ENCODE data around the gene CDK5RAP1. TPM values are rescaled to one million over a fixed set of nuclear protein-coding genes. Genes with fewer than 3 reads are reported as not detected.
A peak's percentile ranks its signal among the peaks of the same experiment; 100 is the strongest.

CDK5RAP1 gene
- total RNA-seq, 1 donor from 2014 or later: 27.4 TPM

GRCh38 chr20:33333616-33334015 is 67.7 kb downstream of the CDK5RAP1 start:
- Histone ChIP-seq H3K27me3 (ENCODE audit: control insufficient read depth, insufficient read depth, low read length) (no peaks in the 10 kb centered on the region), H3K4me3 (ENCODE audit: low read depth, low read length) (no peak overlapping the region), H3K36me3 (ENCODE audit: control insufficient read depth, insufficient read depth, low read length) (no peaks in the 10 kb centered on the region)
- DNase-seq (ENCODE audit: low read depth): no peak
- FAIRE-seq: peak; percentile 89
- no peak for TF ChIP-seq CTCF (IDR thresholded peaks at IDR 0.05; ENCODE audit: insufficient read depth, low read length, severe bottlenecking)

DNA sequence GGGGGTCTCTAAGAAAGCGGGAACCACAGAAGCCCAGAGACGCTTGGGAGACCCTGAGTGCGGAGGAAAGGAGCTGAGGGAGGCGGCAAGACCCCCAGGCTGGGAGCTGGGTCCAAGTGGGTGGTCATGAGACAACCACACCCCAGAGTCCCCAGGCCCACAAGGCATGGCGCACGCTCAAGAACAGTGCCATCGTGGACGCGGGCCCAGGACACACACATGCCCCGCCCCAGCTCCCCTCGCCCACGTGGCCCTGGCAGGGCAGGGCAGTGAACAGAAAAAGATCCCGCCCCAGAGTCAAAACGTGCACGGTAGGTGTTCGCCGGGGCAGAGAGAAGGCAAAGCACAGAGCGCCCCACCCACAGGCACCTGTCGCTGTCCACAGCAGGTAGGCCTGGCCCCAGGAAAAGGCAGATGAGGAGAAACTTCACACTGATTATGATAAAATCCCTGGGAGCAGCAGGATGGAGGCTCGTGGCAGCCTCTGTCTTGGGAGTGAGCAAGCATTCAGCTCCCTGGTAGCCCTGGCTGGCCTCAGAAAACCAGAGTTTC is 68.3 kb downstream of the CDK5RAP1 start:
- no peak overlapping the region for H3K4me3 ChIP-seq (ENCODE audit: low read depth, low read length)
- H3K36me3 ChIP-seq (ENCODE audit: control insufficient read depth, insufficient read depth, low read length): no peaks in the 10 kb centered on the region
- H3K27me3 ChIP-seq (ENCODE audit: control insufficient read depth, insufficient read depth, low read length): no peaks in the 10 kb centered on the region
- FAIRE-seq (no peak), DNase-seq (ENCODE audit: low read depth) (no peak)
- TF ChIP-seq CTCF (IDR thresholded peaks at IDR 0.05; ENCODE audit: insufficient read depth, low read length, severe bottlenecking): no peak

DNA sequence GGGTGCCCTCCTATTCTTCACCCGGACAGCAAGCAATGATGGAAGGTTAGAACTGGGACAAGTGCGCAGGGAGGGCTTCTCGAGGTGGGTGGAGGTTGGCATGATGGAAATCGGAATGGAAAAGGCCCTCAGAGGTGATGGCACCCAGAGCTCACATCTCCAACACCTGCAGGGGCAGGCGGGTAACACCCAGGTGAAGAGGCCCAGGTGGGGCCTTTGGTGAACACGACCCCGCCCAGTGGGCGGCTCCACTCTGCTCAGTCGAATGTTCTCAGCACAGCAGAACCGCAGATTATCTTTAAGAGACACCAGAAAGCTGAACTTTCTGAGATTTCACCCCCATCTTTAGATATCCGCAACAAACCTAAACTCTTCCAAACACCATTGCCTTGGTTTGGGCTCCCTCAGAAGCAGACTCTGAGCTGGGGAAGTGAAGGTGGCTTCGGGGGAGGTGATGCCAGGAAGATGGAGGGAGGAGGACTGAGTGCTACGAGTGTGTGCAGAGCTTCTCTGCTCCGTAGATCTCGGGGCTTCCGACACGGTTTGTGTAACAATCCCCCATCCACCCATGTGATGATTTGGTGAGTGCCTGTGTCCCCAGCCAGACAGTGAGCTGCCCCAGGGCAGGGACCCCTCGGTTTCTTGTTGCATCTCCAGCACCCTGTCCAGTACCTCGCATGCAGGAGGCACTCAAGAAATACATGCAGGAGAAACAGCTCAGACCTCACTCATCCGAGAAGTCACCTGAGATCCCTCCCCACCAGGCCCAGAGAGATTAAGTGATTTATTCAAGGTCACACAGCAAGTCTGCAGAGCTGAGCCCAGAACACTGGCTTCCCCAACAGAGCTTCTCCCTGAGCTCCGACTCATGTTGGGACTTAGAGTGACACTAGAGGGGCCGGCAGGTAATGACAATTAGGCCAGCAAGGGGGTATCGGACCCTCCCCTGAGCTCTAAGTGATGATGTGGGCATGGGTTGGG is 72.9 kb downstream of the CDK5RAP1 start:
- TF ChIP-seq CTCF (IDR thresholded peaks at IDR 0.05; ENCODE audit: insufficient read depth, low read length, severe bottlenecking): no peak
- Histone ChIP-seq H3K4me3 (ENCODE audit: low read depth, low read length) (no peak overlapping the region), H3K36me3 (ENCODE audit: control insufficient read depth, insufficient read depth, low read length) (no peaks in the 10 kb centered on the region), H3K27me3 (ENCODE audit: control insufficient read depth, insufficient read depth, low read length) (no peaks in the 10 kb centered on the region)
- FAIRE-seq (no peak), DNase-seq (ENCODE audit: low read depth) (no peak)

DNA sequence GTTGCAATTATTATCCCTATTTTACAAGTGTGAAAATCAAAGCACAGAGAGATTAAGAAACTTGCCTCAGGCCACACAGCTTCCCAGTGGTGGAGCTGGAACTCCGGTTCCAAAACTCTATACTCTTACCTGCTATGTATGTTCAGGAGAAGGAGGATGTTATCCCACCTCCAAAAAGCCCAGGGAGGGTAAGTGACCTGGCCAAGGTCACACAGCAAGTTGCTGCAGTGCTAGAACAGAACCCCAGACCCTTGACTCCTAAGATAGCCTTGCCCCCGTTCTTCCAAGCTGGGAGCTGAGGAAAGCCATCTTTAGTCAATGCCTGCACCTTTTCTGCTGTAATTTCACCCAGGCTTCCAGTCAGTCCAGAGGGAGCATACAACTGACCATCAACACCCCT is 76.0 kb downstream of the CDK5RAP1 start:
- Histone ChIP-seq H3K27me3 (ENCODE audit: control insufficient read depth, insufficient read depth, low read length) (no peaks in the 10 kb centered on the region), H3K36me3 (ENCODE audit: control insufficient read depth, insufficient read depth, low read length) (no peaks in the 10 kb centered on the region), H3K4me3 (ENCODE audit: low read depth, low read length) (no peak overlapping the region)
- FAIRE-seq (no peak), DNase-seq (ENCODE audit: low read depth) (no peak)
- no peak for TF ChIP-seq CTCF (IDR thresholded peaks at IDR 0.05; ENCODE audit: insufficient read depth, low read length, severe bottlenecking)

- Histone ChIP-seq H3K36me3 (ENCODE audit: control insufficient read depth, insufficient read depth, low read length) (no peaks in the 10 kb centered on the region), H3K4me3 (ENCODE audit: low read depth, low read length) (no peak overlapping the region), H3K27me3 (ENCODE audit: control insufficient read depth, insufficient read depth, low read length) (no peaks in the 10 kb centered on the region)
- no peak for DNase-seq (ENCODE audit: low read depth)
- no peak for FAIRE-seq
- TF ChIP-seq CTCF (IDR thresholded peaks at IDR 0.05; ENCODE audit: insufficient read depth, low read length, severe bottlenecking): no peak
These were observed 78.1 kb downstream of the CDK5RAP1 start for GRCh38 chr20:33323236-33323635.
